NCI-H82 treated with DMSO at 0.1 percent for 48 hours (cell line): Measurements from ENCODE around the gene TTLL6.

Source experiments
- DNase-seq: peaks from one replicate; lab custom pipeline; 2025; ENCODE audit not compliant: unreplicated experiment; lab: John Stamatoyannopoulos, UW

The TTLL6 gene

GRCh38 chr17:48738803-48739526, 78.1 kb downstream of the TTLL6 start:
- no peak for DNase-seq

- no peak for DNase-seq
These were observed 78.6 kb downstream of the TTLL6 start for GRCh38 chr17:48738424-48738802.

GRCh38 chr17:48737330-48738043, 79.5 kb downstream of the TTLL6 start:
- no peak for DNase-seq

GRCh38 chr17:48735062-48735351, 82.0 kb downstream of the TTLL6 start:
- no peak for DNase-seq

GRCh38 chr17:48734333-48735061, 82.5 kb downstream of the TTLL6 start:
- DNase-seq = no peak

- no peak for DNase-seq
These were observed 83.2 kb downstream of the TTLL6 start for GRCh38 chr17:48733632-48734328.

GRCh38 chr17:48732688-48733629, 84.1 kb downstream of the TTLL6 start:
- no peak for DNase-seq

GRCh38 chr17:48731355-48731754, 85.7 kb downstream of the TTLL6 start:
- DNase-seq = no peak

GRCh38 chr17:48730240-48730550, 86.8 kb downstream of the TTLL6 start:
- DNase-seq = no peak

- no peak for DNase-seq
These were observed 87.4 kb downstream of the TTLL6 start for GRCh38 chr17:48729335-48730239.

GRCh38 chr17:48728232-48729231, 88.5 kb downstream of the TTLL6 start, which contains the start of gene HOXB13:
TSS of gene HOXB13 (minus strand) at chr17:48728750. CDS start at chr17:48728593, 157 bp downstream.
- DNase-seq = no peak

- DNase-seq = no peak
These were observed 89.4 kb downstream of the TTLL6 start for GRCh38 chr17:48727415-48728175.

GRCh38 chr17:48726916-48727286, 90.1 kb downstream of the TTLL6 start:
- DNase-seq = no peak

GRCh38 chr17:48726114-48726915, 90.7 kb downstream of the TTLL6 start:
- no peak for DNase-seq

GRCh38 chr17:48725288-48726064, 91.6 kb downstream of the TTLL6 start:
- DNase-seq = no peak

- DNase-seq = no peak
These were observed 92.1 kb downstream of the TTLL6 start for GRCh38 chr17:48725004-48725287.
